K562 (cell line): ENCODE results near the gene RNASEH2C. TPM values are rescaled to one million over a fixed set of nuclear protein-coding genes. Genes with fewer than 3 reads are reported as not detected.
A peak's percentile ranks its signal among the peaks of the same experiment; 100 is the strongest.

Experiments
- ARID2 ChIP-seq: fragments of 450-650 bp; IDR thresholded peaks from 2 replicates; pipeline ENCODE4 v1.6.1; 2017; ENCODE audit warnings: antibody characterized with exemption, mild to moderate bottlenecking
- ASH1L ChIP-seq: fragments of 450-650 bp; IDR thresholded peaks from 2 replicates; pipeline ENCODE4 v1.6.1; 2018; ENCODE audit warnings: borderline replicate concordance, mild to moderate bottlenecking, low read depth; ENCODE audit not compliant: partially characterized antibody
- BCOR ChIP-seq: fragments of 450-650 bp; IDR thresholded peaks from 2 replicates; pipeline ENCODE4 v1.6.1; 2016
- CREB1 ChIP-seq, 2 experiments: sonication (generic) in 1 of 2; formaldehyde crosslinking in 1 of 2; IDR thresholded peaks; 2 replicates each; pipeline versions ENCODE4 v1.6.1 to v1.8.0; 2012 to 2022; ENCODE audit warnings: inconsistent platforms in 1 of 2, mild to moderate bottlenecking in 1 of 2, missing genetic modification reagents in 1 of 2, moderate library complexity in 1 of 2
- FOXM1 ChIP-seq, 2 experiments: fragments of 450-650 bp in 1 of 2; sonication (generic) in 1 of 2; formaldehyde crosslinking in 1 of 2; IDR thresholded peaks; 2 replicates each; pipeline versions ENCODE4 v1.6.1 to v1.9.0; 2017 to 2022; ENCODE audit warnings: low read depth in 2 of 2, mild to moderate bottlenecking in 2 of 2, missing genetic modification reagents in 1 of 2, moderate library complexity in 1 of 2
- MXI1 ChIP-seq: IDR thresholded peaks from 2 replicates; pipeline ENCODE4 v1.6.1; 2011; ENCODE audit warnings: low read depth, mild to moderate bottlenecking, improper control_type of control experiment, low read length
- OTX1 ChIP-seq: fragments of 450-650 bp; formaldehyde crosslinking; IDR thresholded peaks from 2 replicates; pipeline ENCODE4 v1.4.0; 2022; ENCODE audit warnings: mild to moderate bottlenecking
- PREB ChIP-seq: sonication (generic); formaldehyde crosslinking; IDR thresholded peaks from 2 replicates; pipeline ENCODE4 v1.8.1; 2023; ENCODE audit warnings: mild to moderate bottlenecking, missing genetic modification reagents
- PRMT5 ChIP-seq: sonication (generic); formaldehyde crosslinking; IDR thresholded peaks from 2 replicates; pipeline ENCODE4 v1.5.0; 2020; ENCODE audit warnings: missing genetic modification reagents
- SAFB2 ChIP-seq: fragments of 200-400 bp; formaldehyde crosslinking; IDR thresholded peaks from 2 replicates; pipeline ENCODE4 v1.6.1; 2018; ENCODE audit warnings: borderline replicate concordance, low read length, low read depth, moderate library complexity; ENCODE audit not compliant: severe bottlenecking
- SFPQ ChIP-seq: fragments of 200-400 bp; formaldehyde crosslinking; IDR thresholded peaks from 2 replicates; pipeline ENCODE4 v1.6.1; 2017; ENCODE audit warnings: mild to moderate bottlenecking, low read depth, low read length, moderate library complexity
- SREBF1 ChIP-seq: fragments of 150-350 bp; IDR thresholded peaks from 2 replicates; pipeline ENCODE4 v1.6.1; 2014; ENCODE audit warnings: antibody characterized with exemption, low read depth, low read length, borderline replicate concordance
- STAG1 ChIP-seq: sonication (generic); formaldehyde crosslinking; IDR thresholded peaks from 2 replicates; pipeline ENCODE4 v1.5.0; 2020; ENCODE audit warnings: missing genetic modification reagents, borderline replicate concordance
- ZNF444 ChIP-seq: fragments of 250-450 bp; sonication (Bioruptor Pico); IDR thresholded peaks from 2 replicates; pipeline ENCODE4 v1.4.0; 2020; ENCODE audit warnings: mild to moderate bottlenecking, moderate library complexity
- ZNF766 ChIP-seq: fragments of 200-800 bp; sonication (Bioruptor generic); conservative IDR thresholded peaks from 2 replicates; pipeline ENCODE4 v1.6.1; 2016; ENCODE audit warnings: missing genetic modification characterization, missing compliant biosample characterization
- polyA plus RNA-seq, 8 experiments: library from polyadenylated mRNA; depleted of rRNA in 4 of 8; stranded (reverse) in 5 of 8; unstranded in 3 of 8; fragments of >200 nt; fragmentation: Nextera tagmentation in 2 of 8; fragmentation: Illumina TruSeq in 1 of 8; extraction: Ambion mirVana in 2 of 8; extraction: Trizol in 1 of 8; gene quantifications; 2 replicates each; pipeline versions ENCODE4 v1.2.1 to v1.2.3, GENCODE V29; 2011 to 2014; ENCODE audit warnings: inconsistent platforms in 1 of 8, missing spikeins in 1 of 8
- total RNA-seq, 7 experiments: library from RNA; depleted of rRNA in 6 of 7; stranded (reverse); fragments of >200 nt in 6 of 7; fragmentation: Illumina TruSeq in 2 of 7; extraction: Trizol in 2 of 7; gene quantifications; 2 replicates each; pipeline versions ENCODE4 v1.2.1 to v1.2.3, GENCODE V29; 2011 to 2021; ENCODE audit warnings: low replicate concordance in 1 of 7
- TF ChIP-seq, protein P1 (sequence below), 2 experiments: IDR thresholded peaks; 2 replicates each; pipeline ENCODE4 v1.6.1; 2011; ENCODE audit warnings: borderline replicate concordance in 1 of 2, control low read depth in 1 of 2, low read depth in 1 of 2, low read length in 1 of 2, mild to moderate bottlenecking in 1 of 2, mixed read lengths in 1 of 2, moderate library complexity in 1 of 2; ENCODE audit not compliant: insufficient read depth in 1 of 2, insufficient read length in 1 of 2, poor library complexity in 1 of 2, severe bottlenecking in 1 of 2; ENCODE audit errors: extremely low read depth in 1 of 2
- TF ChIP-seq, protein P2 (sequence below): fragments of 450-650 bp; conservative IDR thresholded peaks from 2 replicates; pipeline ENCODE4 v1.6.1; 2016; ENCODE audit warnings: missing genetic modification characterization, low read depth, mild to moderate bottlenecking, control low read depth, missing compliant biosample characterization
- TF ChIP-seq, protein P3 (sequence below): sonication (generic); formaldehyde crosslinking; IDR thresholded peaks from 2 replicates; pipeline ENCODE4 v1.8.0; 2022; ENCODE audit warnings: mild to moderate bottlenecking, missing genetic modification reagents

RNASEH2C gene
- total and polyA plus RNA-seq, 9 of the 15 experiments (the other 6 are each of a cell fraction or from before 2014, with no cell fraction given) = 5.4 to 78.2 (median 15.6) TPM

GRCh38 chr11:65720211-65720934 is at the start of gene RNASEH2C (continued):
- TF ChIP-seq PREB (no peak), STAG1 (CRISPR knock-in tag) (0 out of 2 replicates have a peak, but pooled peaks have one; percentile 1), MXI1 (no peak), ASH1L (no peak), CREB1 (IDR thresholded peaks at IDR 0.05) (peak; percentile 93), CREB1 (CRISPR knock-in tag; IDR thresholded peaks at IDR 0.05) (peak; percentile 87), OTX1 (CRISPR knock-in tag) (no peak), BCOR (no peak), FOXM1 (IDR thresholded peaks at IDR 0.05; ENCODE audit: low read depth) (no peak), FOXM1 (CRISPR knock-in tag; IDR thresholded peaks at IDR 0.05; ENCODE audit: low read depth) (no peak), ZNF766 (peak; percentile 84), SAFB2 (no peak), SREBF1 (no peak), ARID2 (no peak), ZNF444 (no peak), SFPQ (no peak), PRMT5 (no peak)
- TF ChIP-seq, protein P1, sequence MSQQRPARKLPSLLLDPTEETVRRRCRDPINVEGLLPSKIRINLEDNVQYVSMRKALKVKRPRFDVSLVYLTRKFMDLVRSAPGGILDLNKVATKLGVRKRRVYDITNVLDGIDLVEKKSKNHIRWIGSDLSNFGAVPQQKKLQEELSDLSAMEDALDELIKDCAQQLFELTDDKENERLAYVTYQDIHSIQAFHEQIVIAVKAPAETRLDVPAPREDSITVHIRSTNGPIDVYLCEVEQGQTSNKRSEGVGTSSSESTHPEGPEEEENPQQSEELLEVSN (IDR thresholded peaks at IDR 0.05; ENCODE audit: borderline replicate concordance in 1 of 2, extremely low read depth in 1 of 2, insufficient read depth in 1 of 2, insufficient read length in 1 of 2, low read depth in 1 of 2, low read length in 1 of 2, poor library complexity in 1 of 2, severe bottlenecking in 1 of 2) = peak; percentile 78 to 88
- TF ChIP-seq, protein P2, sequence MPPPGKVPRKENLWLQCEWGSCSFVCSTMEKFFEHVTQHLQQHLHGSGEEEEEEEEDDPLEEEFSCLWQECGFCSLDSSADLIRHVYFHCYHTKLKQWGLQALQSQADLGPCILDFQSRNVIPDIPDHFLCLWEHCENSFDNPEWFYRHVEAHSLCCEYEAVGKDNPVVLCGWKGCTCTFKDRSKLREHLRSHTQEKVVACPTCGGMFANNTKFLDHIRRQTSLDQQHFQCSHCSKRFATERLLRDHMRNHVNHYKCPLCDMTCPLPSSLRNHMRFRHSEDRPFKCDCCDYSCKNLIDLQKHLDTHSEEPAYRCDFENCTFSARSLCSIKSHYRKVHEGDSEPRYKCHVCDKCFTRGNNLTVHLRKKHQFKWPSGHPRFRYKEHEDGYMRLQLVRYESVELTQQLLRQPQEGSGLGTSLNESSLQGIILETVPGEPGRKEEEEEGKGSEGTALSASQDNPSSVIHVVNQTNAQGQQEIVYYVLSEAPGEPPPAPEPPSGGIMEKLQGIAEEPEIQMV (tag) = no peak
- TF ChIP-seq, protein P3, sequence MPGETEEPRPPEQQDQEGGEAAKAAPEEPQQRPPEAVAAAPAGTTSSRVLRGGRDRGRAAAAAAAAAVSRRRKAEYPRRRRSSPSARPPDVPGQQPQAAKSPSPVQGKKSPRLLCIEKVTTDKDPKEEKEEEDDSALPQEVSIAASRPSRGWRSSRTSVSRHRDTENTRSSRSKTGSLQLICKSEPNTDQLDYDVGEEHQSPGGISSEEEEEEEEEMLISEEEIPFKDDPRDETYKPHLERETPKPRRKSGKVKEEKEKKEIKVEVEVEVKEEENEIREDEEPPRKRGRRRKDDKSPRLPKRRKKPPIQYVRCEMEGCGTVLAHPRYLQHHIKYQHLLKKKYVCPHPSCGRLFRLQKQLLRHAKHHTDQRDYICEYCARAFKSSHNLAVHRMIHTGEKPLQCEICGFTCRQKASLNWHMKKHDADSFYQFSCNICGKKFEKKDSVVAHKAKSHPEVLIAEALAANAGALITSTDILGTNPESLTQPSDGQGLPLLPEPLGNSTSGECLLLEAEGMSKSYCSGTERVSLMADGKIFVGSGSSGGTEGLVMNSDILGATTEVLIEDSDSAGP = no peak
